Transverse colon (tissue), 4 donors: Measurements from ENCODE around the gene HYAL2.

Experiments
- CTCF ChIP-seq, 5 experiments: fragments of 200-600 bp in 3 of 5; fragments of 450-650 bp in 2 of 5; sonication (generic) in 3 of 5; IDR thresholded peaks; 1 replicate in 2 of 5; 2 replicates in 3 of 5; pipeline ENCODE4 v1.5.1; 2016 to 2017; ENCODE audit warnings: antibody characterized with exemption in 5 of 5, inconsistent platforms in 3 of 5, mild to moderate bottlenecking in 2 of 5, moderate library complexity in 1 of 5
- EP300 ChIP-seq: sonication (generic); formaldehyde crosslinking; IDR thresholded peaks from one replicate; pipeline ENCODE4 v1.6.1; 2017; ENCODE audit warnings: antibody characterized with exemption, low read depth
- POLR2A ChIP-seq: fragments of 450-650 bp; IDR thresholded peaks from one replicate; pipeline ENCODE4 v1.6.1; 2016; ENCODE audit warnings: antibody characterized with exemption, mild to moderate bottlenecking, moderate library complexity
- POLR2AphosphoS5 ChIP-seq, 3 donors: sonication (generic); formaldehyde crosslinking; IDR thresholded peaks; one replicate each; pipeline ENCODE4 v1.6.1; 2016; ENCODE audit warnings: antibody characterized with exemption in 3 of 3

- no peak for TF ChIP-seq POLR2AphosphoS5 (IDR thresholded peaks at IDR 0.05)
- no peak for TF ChIP-seq EP300
- no peak for TF ChIP-seq CTCF (IDR thresholded peaks at IDR 0.05)
- no peak for TF ChIP-seq POLR2A
Observed at GRCh38 chr3:50297896-50298725, 24.4 kb downstream of the HYAL2 start.
